Left ventricle myocardium inferior (tissue), 1 donor: ENCODE results near the gene EHHADH. TPM values are rescaled to one million over a fixed set of nuclear protein-coding genes. Genes with fewer than 3 reads are reported as not detected.
"Not testable (repeated sequence)": the region's sequence is repeated elsewhere in the genome, so short reads cannot be mapped to it uniquely, and the experiment has no call there.

Source experiments
- DNase-seq: peaks from one replicate; pipeline ENCODE4 v3.0.0-alpha.2; 2020
- H3K27ac ChIP-seq: fragments of 200-600 bp; replicated peaks from 2 replicates; pipeline ENCODE4 v1.8.0; 2021
- H3K27me3 ChIP-seq: fragments of 200-600 bp; 2 replicates; pipeline ENCODE4 v1.8.0; 2021; ENCODE audit warnings: low read depth
- H3K36me3 ChIP-seq: fragments of 200-600 bp; 2 replicates; pipeline ENCODE4 v1.8.0; 2021
- H3K4me1 ChIP-seq: fragments of 200-600 bp; 2 replicates; pipeline ENCODE4 v1.8.0; 2021
- H3K4me3 ChIP-seq: fragments of 200-600 bp; 2 replicates; pipeline ENCODE4 v1.8.0; 2021; ENCODE audit warnings: mild to moderate bottlenecking, moderate library complexity
- H3K9me3 ChIP-seq: fragments of 200-600 bp; replicated peaks from 2 replicates; pipeline ENCODE4 v1.8.0; 2021
- intact Hi-C: fragments of 100-400 bp; cut with micrococcal nuclease; formaldehyde crosslinking; loops from one replicate; pipeline ENCODE4 v1.11.0; 2022
- long read RNA-seq: library from polyadenylated mRNA; unstranded; transcript quantifications from one replicate; pipeline ENCODE4 v2.0.0, GENCODE V29; 2021
- total RNA-seq: library from RNA; stranded (reverse); fragmentation: NEBNext Ultra II Directional; extraction: Animal tissue kit (Norgen Biotek cat#: 25700); gene quantifications from one replicate; pipeline ENCODE4 v1.2.1, GENCODE V29; 2021
- TF ChIP-seq, protein P1 (sequence below): fragments of 200-600 bp; IDR thresholded peaks from 2 replicates; pipeline ENCODE4 v1.8.0; 2021; ENCODE audit warnings: antibody characterized with exemption, mild to moderate bottlenecking, borderline replicate concordance
- donor health status: DM: no; HTN: yes; CAD: no; lungs with severe emphysema.

The EHHADH gene
- total RNA-seq, result 20.1 TPM
- long read RNA-seq, transcript EHHADH-201 (7 exons, 3,850 nt), result major isoform, 21 of 32 reads
- long read RNA-seq, partial matches to known transcripts, result 5 of 32 reads
- long read RNA-seq, other reads (novel, unspliced or antisense), result 6 of 32 reads

DNA sequence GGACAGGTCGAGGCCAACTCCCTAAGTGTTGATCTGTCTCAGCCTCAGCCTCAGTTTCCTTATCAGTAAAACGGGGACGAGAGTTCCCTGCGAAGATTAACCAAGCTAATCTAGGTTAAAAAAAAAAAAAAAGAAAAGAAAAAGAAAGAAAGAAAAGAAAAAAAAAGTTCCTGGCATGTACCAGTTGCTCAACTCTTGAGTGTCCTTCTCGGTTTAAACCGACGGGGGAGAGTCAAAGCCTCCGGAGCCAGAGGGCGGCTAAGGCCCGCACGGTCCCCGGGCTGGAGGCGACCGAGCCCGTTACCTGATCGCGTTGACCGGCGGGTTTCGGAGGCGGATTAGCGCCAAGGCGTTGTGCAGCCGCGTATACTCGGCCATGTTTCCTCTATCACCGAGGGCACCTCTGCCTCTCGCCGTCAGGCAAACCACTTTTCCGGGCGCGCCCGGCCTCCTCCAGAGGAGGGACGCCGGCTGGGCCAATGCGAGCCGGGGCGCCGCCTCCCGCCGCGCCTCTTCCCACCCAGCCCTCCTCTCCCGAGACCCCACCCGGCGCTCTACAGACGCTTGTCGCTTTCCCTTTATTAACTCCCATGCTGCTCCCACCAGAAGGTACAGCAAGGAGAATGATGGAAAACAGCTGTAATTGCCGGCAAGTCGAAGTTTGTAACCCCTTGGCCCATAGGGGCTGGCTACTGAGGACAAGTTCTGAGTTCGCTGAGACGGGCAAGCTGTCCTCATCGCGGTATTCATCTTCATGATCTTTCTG, at the start of gene EHHADH:
EHHADH (minus strand) TSS at position 405 of the 766 bp plus-strand sequence; CDS start at position 378, 27 bp downstream.
- H3K27ac ChIP-seq, result peak within 1 kb of the TSS; percentile 85
- intact Hi-C loops, result no loop called here
- peak within 1 kb of the TSS; percentile 77 for H3K4me3 ChIP-seq
- H3K9me3 ChIP-seq, result peaks cover 7% of the 10 kb centered on the region
- TF ChIP-seq, protein P1, sequence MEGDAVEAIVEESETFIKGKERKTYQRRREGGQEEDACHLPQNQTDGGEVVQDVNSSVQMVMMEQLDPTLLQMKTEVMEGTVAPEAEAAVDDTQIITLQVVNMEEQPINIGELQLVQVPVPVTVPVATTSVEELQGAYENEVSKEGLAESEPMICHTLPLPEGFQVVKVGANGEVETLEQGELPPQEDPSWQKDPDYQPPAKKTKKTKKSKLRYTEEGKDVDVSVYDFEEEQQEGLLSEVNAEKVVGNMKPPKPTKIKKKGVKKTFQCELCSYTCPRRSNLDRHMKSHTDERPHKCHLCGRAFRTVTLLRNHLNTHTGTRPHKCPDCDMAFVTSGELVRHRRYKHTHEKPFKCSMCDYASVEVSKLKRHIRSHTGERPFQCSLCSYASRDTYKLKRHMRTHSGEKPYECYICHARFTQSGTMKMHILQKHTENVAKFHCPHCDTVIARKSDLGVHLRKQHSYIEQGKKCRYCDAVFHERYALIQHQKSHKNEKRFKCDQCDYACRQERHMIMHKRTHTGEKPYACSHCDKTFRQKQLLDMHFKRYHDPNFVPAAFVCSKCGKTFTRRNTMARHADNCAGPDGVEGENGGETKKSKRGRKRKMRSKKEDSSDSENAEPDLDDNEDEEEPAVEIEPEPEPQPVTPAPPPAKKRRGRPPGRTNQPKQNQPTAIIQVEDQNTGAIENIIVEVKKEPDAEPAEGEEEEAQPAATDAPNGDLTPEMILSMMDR, result no peak
- H3K4me1 ChIP-seq, result peaks cover 11% of the 10 kb centered on the region
- peak; percentile 83 for DNase-seq
- H3K27me3 ChIP-seq, result no peaks in the 10 kb centered on the region
- no peaks in the 10 kb centered on the region for H3K36me3 ChIP-seq

DNA sequence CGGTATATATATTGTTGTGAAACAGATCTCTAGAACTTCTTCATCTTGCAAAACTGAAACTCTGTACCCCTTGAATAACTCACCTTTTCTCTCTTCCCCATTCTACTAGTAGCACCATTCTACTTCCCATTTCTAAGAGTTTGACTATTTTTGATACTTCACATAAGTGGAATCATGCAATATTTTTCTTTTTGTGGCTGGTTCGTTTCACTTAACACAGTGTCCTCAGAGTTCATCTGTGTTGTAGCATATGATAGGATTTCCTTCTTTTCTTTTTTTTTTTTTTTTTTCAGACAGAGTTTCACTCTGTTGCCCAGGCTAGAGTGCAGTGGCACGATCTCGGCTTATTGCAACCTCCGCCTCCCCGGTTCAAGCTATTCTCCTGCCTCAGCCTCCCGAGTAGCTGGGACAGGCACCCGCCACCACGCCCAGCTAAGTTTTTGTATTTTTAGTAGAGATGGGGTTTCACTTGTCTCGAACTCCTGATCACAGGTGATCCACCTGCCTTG, 46.1 kb upstream of the EHHADH start:
- intact Hi-C loops, H3K27ac ChIP-seq: not testable (repeated sequence)

DNA sequence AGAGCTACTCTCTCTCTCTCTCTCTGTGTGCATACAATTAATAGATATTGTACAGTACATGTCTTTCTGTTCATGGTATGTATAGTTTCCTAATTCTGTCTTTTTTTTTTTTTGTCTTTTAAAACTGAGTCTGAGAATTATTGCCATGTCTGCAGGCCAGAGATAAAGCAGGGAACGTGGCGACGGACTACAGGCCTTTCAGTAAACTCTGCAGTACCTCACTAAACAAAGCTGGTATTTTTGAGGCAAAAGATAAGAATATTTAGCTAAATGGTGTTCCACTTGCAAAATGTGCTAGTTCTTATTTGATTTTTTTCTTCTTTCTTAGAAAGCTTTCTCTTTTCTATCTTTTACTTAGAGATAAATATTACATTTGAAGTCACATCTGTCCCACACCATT, 44.0 kb upstream of the EHHADH start:
- H3K4me3 ChIP-seq, result no peak overlapping the region
- no peak for DNase-seq
- no peak overlapping the region for H3K27ac ChIP-seq
- no peaks in the 10 kb centered on the region for H3K27me3 ChIP-seq
- intact Hi-C loops, result no loop called here
- H3K4me1 ChIP-seq, result no peaks in the 10 kb centered on the region
- H3K9me3 ChIP-seq, result no peaks in the 10 kb centered on the region
- TF ChIP-seq, protein P1, result no peak
- H3K36me3 ChIP-seq, result peaks cover 4% of the 10 kb centered on the region

More for the DNA sequence above, 46.1 kb upstream of the EHHADH start:
- not testable (repeated sequence) for H3K9me3 ChIP-seq, H3K4me1 ChIP-seq, H3K4me3 ChIP-seq, H3K36me3 ChIP-seq, H3K27me3 ChIP-seq, DNase-seq

DNA sequence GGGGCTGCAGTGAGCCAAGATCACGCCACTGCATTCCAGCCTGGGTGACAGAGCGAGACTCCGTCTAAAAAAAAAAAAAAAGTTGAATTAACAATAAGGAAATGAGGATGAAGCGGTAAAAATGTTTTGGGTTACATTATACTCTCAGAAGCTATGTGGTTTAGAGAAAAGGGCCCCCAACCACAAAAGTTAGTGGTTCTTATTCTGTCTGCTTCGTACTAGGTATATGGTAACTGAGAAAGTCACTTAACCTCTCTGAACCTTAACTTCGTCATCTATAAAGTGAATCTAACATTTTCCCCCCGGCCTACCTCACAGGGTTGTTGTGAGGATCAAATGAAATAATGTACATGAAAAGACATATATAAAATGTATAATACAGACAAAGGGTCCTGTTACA, 38.4 kb upstream of the EHHADH start:
- no peaks in the 10 kb centered on the region for H3K27me3 ChIP-seq
- H3K9me3 ChIP-seq, result no peaks in the 10 kb centered on the region
- no peak overlapping the region for H3K4me3 ChIP-seq
- TF ChIP-seq, protein P1, result no peak
- intact Hi-C loops, result no loop called here
- H3K4me1 ChIP-seq, result no peaks in the 10 kb centered on the region
- no peak overlapping the region for H3K27ac ChIP-seq
- DNase-seq, result no peak
- H3K36me3 ChIP-seq, result peaks cover 17% of the 10 kb centered on the region

DNA sequence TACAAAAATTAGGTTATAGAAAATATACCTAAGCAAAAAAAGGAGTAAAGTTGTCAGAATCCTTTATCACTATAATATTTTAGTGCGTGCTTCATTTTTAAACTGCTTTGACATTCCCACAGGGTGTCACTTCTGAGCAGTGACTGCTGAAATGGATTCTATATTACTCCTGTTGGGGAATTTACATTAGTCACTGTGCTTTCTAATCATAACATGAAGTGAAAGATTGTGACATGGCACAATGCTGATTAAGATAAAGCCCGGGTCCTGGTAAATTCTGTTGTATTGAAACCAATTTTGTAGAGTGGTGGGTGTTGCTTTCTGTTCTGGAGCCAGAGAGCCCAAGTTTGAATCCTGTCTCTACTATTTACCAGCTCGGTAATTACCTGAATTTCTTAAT, 36.4 kb upstream of the EHHADH start:
- TF ChIP-seq, protein P1, result no peak
- Histone ChIP-seq H3K4me1 (no peaks in the 10 kb centered on the region), H3K36me3 (peaks cover 17% of the 10 kb centered on the region), H3K9me3 (no peaks in the 10 kb centered on the region), H3K4me3 (no peak overlapping the region), H3K27ac (no peak overlapping the region), H3K27me3 (no peaks in the 10 kb centered on the region)
- DNase-seq, result no peak
- intact Hi-C loops, result no loop called here

DNA sequence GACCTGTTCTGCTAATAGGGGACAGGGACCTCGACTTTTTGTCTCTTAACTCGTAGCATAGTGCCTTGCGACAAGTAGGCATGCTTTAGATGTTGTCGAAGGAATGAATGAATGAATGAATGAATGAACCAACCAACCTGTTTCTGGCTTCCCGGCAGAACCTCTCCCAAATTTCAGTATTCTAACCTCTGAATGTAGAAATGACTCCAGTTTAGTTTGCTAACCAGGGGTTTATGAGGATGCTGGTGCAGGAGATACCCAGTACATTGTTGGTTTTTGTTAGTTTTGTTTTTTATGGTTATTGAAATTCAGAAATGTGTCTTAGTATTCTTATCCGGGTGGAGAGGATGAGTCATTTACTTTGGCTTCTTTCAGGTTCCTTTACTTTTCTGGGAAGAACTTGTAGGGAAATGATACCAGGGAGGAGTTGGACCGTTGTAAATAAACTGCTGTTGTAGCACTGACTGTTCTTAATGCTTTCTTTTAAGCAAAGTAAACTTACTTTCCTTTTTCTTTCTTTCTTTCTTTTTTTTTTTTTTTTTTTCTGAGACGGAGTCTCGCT, 29.6 kb upstream of the EHHADH start:
- H3K4me3 ChIP-seq, result peak overlapping the region; percentile 78
- H3K36me3 ChIP-seq, result no peaks in the 10 kb centered on the region
- intact Hi-C loops, result no loop called here
- H3K4me1 ChIP-seq, result peaks cover 16% of the 10 kb centered on the region
- no peak for DNase-seq
- no peaks in the 10 kb centered on the region for H3K9me3 ChIP-seq
- no peaks in the 10 kb centered on the region for H3K27me3 ChIP-seq
- H3K27ac ChIP-seq, result no peak overlapping the region
- TF ChIP-seq, protein P1, result no peak
